Osteoblast (primary cell): Measurements from ENCODE around the gene AGO4. TPM values are rescaled to one million over a fixed set of nuclear protein-coding genes. Genes with fewer than 3 reads are reported as not detected.
"Not testable (repeated sequence)": the region's sequence is repeated elsewhere in the genome, so short reads cannot be mapped to it uniquely, and the experiment has no call there.

ENCODE experiments used
- DNase-seq: peaks from one replicate; pipeline ENCODE4 v3.0.0; 2011; ENCODE audit warnings: low spot score, mixed read lengths; ENCODE audit not compliant: insufficient read length; ENCODE audit errors: missing footprints
- H2AFZ ChIP-seq: 2 replicates; pipeline ENCODE4 v1.6.0; 2011; ENCODE audit warnings: mild to moderate bottlenecking, low read length
- H3K27ac ChIP-seq: 2 replicates; pipeline ENCODE4 v1.5.1; 2011; ENCODE audit warnings: mild to moderate bottlenecking, low read depth, low read length, moderate library complexity
- H3K27me3 ChIP-seq: 2 replicates; pipeline ENCODE4 v1.6.0; 2012; ENCODE audit warnings: mild to moderate bottlenecking, control low read depth, inconsistent platforms, low read length, moderate library complexity; ENCODE audit not compliant: insufficient read depth
- H3K36me3 ChIP-seq: 2 replicates; pipeline ENCODE4 v1.5.1; 2011; ENCODE audit warnings: mild to moderate bottlenecking, low read length, control low read depth, moderate library complexity; ENCODE audit not compliant: insufficient read depth
- H3K4me1 ChIP-seq: 2 replicates; pipeline ENCODE4 v1.5.1; 2011; ENCODE audit warnings: mild to moderate bottlenecking, low read length, control low read depth, moderate library complexity; ENCODE audit not compliant: insufficient read depth
- H3K4me2 ChIP-seq: 2 replicates; pipeline ENCODE4 v1.6.0; 2011; ENCODE audit warnings: mild to moderate bottlenecking, low read length; ENCODE audit not compliant: insufficient read depth
- H3K4me3 ChIP-seq: fragments of 200-600 bp; sonication (generic); 3 replicates; pipeline ENCODE4 v1.5.1; 2012; ENCODE audit warnings: mild to moderate bottlenecking, low read length, inconsistent platforms; ENCODE audit not compliant: insufficient read depth
- H3K79me2 ChIP-seq: 2 replicates; pipeline ENCODE4 v1.6.0; 2012; ENCODE audit warnings: mild to moderate bottlenecking, low read length, control low read depth, inconsistent platforms; ENCODE audit not compliant: insufficient read depth
- H3K9me3 ChIP-seq: 2 replicates; pipeline ENCODE4 v1.5.1; 2011; ENCODE audit warnings: low read depth, low read length, control low read depth
- H4K20me1 ChIP-seq: 2 replicates; pipeline ENCODE4 v1.6.0; 2012; ENCODE audit warnings: mild to moderate bottlenecking, low read length, control low read depth; ENCODE audit not compliant: insufficient read depth
- CTCF ChIP-seq: IDR thresholded peaks from 2 replicates; pipeline ENCODE4 v1.5.1; 2011; ENCODE audit warnings: mild to moderate bottlenecking, low read depth, low read length, moderate library complexity; ENCODE audit errors: extremely low read depth
- total RNA-seq: library from RNA; depleted of rRNA; stranded (reverse); fragments of >200 nt; gene quantifications from 2 replicates; pipeline ENCODE4 v1.2.3, GENCODE V29; 2012

Gene AGO4
- total RNA-seq, 1 donor = 23.2 TPM

- no peak for DNase-seq
- no peak for TF ChIP-seq CTCF
- H3K4me2 ChIP-seq = no peak overlapping the region
- H3K27me3 ChIP-seq = no peaks in the 10 kb centered on the region
- no peak overlapping the region for H3K4me3 ChIP-seq
- H3K27ac ChIP-seq = no peak overlapping the region
- no peaks in the 10 kb centered on the region for H3K9me3 ChIP-seq
- no peaks in the 10 kb centered on the region for H3K4me1 ChIP-seq
- no peaks in the 10 kb centered on the region for H3K79me2 ChIP-seq
- H2AFZ ChIP-seq = no peak overlapping the region
- no peaks in the 10 kb centered on the region for H3K36me3 ChIP-seq
- H4K20me1 ChIP-seq = no peaks in the 10 kb centered on the region
Observed at GRCh38 chr1:35873243-35873750, 65.5 kb downstream of the AGO4 start.

- H3K4me2 ChIP-seq, H3K4me1 ChIP-seq, H2AFZ ChIP-seq, H3K36me3 ChIP-seq, H3K9me3 ChIP-seq, H3K27ac ChIP-seq, H3K27me3 ChIP-seq, DNase-seq, H4K20me1 ChIP-seq, H3K79me2 ChIP-seq, H3K4me3 ChIP-seq: not testable (repeated sequence)
Observed at GRCh38 chr1:35874115-35874514, 66.3 kb downstream of the AGO4 start.

GRCh38 chr1:35876988-35877387 is 69.2 kb downstream of the AGO4 start:
- no peak overlapping the region for H3K4me2 ChIP-seq
- no peak overlapping the region for H3K27ac ChIP-seq
- no peaks in the 10 kb centered on the region for H3K36me3 ChIP-seq
- no peaks in the 10 kb centered on the region for H4K20me1 ChIP-seq
- no peak overlapping the region for H2AFZ ChIP-seq
- H3K9me3 ChIP-seq = no peaks in the 10 kb centered on the region
- no peak overlapping the region for H3K4me3 ChIP-seq
- H3K4me1 ChIP-seq = no peaks in the 10 kb centered on the region
- H3K79me2 ChIP-seq = no peaks in the 10 kb centered on the region
- H3K27me3 ChIP-seq = no peaks in the 10 kb centered on the region
- no peak for TF ChIP-seq CTCF
- DNase-seq = peak; percentile 78

GRCh38 chr1:35881850-35882273 is 74.0 kb downstream of the AGO4 start:
- Histone ChIP-seq H3K27ac (no peak overlapping the region), H3K9me3 (no peaks in the 10 kb centered on the region), H3K4me3 (no peak overlapping the region), H3K4me2 (no peak overlapping the region), H3K79me2 (peaks cover 29% of the 10 kb centered on the region), H2AFZ (no peak overlapping the region), H3K27me3 (no peaks in the 10 kb centered on the region), H4K20me1 (peaks cover 21% of the 10 kb centered on the region), H3K36me3 (no peaks in the 10 kb centered on the region), H3K4me1 (peaks cover 4% of the 10 kb centered on the region)
- DNase-seq = no peak
- TF ChIP-seq CTCF = no peak
